Measurements from ENCODE around the gene CD8B.

Gene CD8B

GRCh38 chr2:86768189-86768949 lies 93.3 kb downstream of the CD8B start:
- DNase-seq, result no peak

Data from stimulated activated CD4-positive, alpha-beta T cell treated with anti-CD3 and anti-CD28 coated beads, Interleukin-4, amount 100 ng/mL, for 4 hours (primary cell).